AG09319 (cell line): Measurements from ENCODE around the gene CPNE4.
"Not testable (repeated sequence)": the region's sequence is repeated elsewhere in the genome, so short reads cannot be mapped to it uniquely, and the experiment has no call there.

ENCODE experiments used
- DNase-seq: peaks from one replicate; pipeline ENCODE4 v3.0.0-alpha.2; 2010; ENCODE audit warnings: low read depth; ENCODE audit errors: extremely low read depth
- CTCF ChIP-seq: IDR thresholded peaks from 2 replicates; pipeline ENCODE4 v1.5.1; 2011; ENCODE audit warnings: low read depth, mild to moderate bottlenecking, inconsistent platforms, low read length, moderate library complexity

The CPNE4 gene

DNA sequence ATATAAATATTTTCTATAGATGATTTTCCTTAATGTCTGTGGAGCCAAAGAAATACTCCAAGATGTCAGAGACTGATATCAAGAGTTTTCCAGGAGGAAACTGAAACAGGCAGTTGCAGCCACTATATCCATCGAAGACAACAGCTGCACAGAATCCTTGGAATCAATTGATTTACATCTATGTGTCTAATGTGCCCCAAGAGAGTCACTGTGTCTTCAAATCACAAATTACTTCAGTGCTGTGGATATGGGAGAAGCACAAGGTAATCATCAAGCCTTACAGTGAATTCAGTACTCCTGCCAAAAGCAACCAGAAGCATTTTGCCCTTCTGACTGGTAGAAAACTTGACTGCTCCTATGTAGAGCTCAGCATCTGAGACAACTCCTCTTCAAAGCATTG, 51.1 kb downstream of the CPNE4 start:
- TF ChIP-seq CTCF: no peak
- DNase-seq: no peak

DNA sequence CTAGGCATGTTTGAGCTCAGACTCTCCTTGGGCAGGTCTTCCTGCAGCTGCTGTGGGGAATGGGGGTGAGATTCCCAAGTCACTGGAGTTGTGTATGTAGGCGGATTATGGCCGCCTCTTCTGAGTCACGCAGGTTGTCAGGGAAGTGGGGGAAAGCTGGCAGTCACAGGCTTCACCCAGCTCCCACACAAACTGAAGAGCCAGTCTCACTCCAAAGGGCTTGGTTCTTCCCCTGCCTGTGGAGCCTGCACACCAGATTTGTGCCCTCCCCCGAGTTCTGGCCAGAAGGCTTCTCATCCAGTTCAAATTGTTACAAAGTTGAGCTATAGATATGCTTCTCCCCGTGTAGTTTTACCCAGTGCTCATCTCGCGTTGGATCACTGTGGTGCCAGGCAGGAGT, 53.5 kb downstream of the CPNE4 start:
- no peak for TF ChIP-seq CTCF
- DNase-seq: no peak

DNA sequence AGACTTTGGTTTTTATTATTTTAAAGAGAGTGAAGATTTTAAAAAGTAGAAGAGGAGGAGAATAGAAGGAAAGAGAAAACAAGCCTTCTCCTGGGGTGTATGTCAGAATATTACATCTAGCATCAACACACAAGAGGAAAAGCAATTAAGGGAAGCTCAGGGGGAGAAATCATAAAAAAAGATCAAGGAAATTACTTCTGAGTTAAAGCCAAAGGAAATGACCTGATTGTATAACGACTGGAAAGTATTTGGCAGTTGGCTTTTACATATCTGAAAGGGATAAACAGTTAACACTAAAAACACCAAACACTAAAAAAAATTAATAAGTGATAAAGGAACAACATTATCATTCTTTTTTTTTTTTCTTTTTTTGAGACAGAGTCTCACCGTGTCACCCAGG, 58.4 kb downstream of the CPNE4 start:
- TF ChIP-seq CTCF: no peak
- no peak for DNase-seq

GRCh38 chr3:131975047-131975446, 59.8 kb downstream of the CPNE4 start:
- no peak for DNase-seq
- no peak for TF ChIP-seq CTCF

- no peak for TF ChIP-seq CTCF
- DNase-seq: no peak
Measured at GRCh38 chr3:131973731-131974130, 61.1 kb downstream of the CPNE4 start.

GRCh38 chr3:131972550-131972949, 62.3 kb downstream of the CPNE4 start:
- TF ChIP-seq CTCF: no peak
- DNase-seq: no peak

- TF ChIP-seq CTCF: no peak
- no peak for DNase-seq
Measured at GRCh38 chr3:131972091-131972490, 62.7 kb downstream of the CPNE4 start.

GRCh38 chr3:131963442-131963841, 71.4 kb downstream of the CPNE4 start:
- not testable (repeated sequence) for DNase-seq
